Left lobe of liver (tissue), 2 donors: ENCODE measurements around the gene KLF15. TPM values are rescaled to one million over a fixed set of nuclear protein-coding genes. Genes with fewer than 3 reads are reported as not detected.

Source experiments
- ATAC-seq: fragments of 200-7000 bp; cut with Tn5 transposase; one replicate; pipeline ENCODE4 v1.9.1; 2020; ENCODE audit warnings: mild to moderate bottlenecking, moderate library complexity
- DNase-seq: peaks from one replicate; pipeline ENCODE4 v3.0.0-alpha.2; 2020; ENCODE audit warnings: low spot score
- total RNA-seq: library from RNA; stranded (reverse); gene quantifications from one replicate; pipeline ENCODE4 v1.2.1, GENCODE V29; 2021
- donor health status: DM: no; HTN: no; CAD: no; lungs with moderate emphysema.
- donor health status: DM: no; HTN: yes; CAD: no.

The KLF15 gene
- total RNA-seq, 1 donor from 2014 or later, result 105 TPM

DNA sequence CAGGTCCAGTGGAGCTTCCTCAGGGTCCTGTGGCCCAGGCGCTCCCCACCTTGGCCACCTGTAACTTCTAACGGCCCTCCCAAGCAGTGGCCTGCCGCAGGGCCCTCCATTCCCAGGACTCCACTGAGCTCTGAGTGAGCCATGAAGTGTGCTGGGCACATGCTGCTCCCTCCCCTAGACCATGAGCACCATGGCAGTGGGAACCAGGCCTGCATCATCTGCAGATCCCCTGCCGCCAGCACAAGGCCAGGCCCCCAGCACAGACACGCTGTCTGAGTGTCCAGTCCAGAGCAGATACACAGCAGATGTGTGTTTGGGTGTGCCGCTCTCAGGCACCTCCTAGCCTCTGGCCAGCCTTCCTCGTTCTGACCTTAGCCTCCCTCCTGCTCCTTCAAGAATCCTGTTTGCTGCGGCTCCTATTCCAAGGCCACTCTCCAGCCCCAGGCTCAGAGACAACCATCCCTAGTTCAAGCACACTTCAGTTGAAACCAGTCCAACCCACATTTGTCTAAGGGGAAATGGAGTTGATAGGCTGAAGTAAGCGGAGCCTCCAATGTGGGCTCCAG lies 7.0 kb upstream of the KLF15 start:
- ATAC-seq (no peak), DNase-seq (peak; percentile 36)

DNA sequence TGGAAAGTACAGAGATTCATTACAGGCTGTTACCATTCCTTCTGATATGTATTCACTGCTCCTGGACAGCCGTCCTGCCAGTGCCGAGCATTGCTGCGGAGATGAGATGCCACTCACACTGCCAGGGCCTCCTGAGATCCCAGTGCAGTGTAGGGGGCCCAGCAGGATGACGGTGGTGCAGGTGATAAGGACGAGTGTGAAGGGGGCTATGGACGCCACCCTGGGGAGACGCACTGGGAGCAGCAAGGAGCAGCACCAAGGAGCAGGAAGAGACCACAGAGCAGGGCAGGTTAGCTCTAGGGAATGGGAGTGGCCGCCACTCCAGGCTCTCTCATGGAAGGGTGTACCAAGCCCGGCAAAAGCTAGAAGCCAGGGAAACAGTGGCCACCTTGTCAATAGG lies 4.0 kb upstream of the KLF15 start:
- DNase-seq, result peak; percentile 27
- no peak for ATAC-seq

DNA sequence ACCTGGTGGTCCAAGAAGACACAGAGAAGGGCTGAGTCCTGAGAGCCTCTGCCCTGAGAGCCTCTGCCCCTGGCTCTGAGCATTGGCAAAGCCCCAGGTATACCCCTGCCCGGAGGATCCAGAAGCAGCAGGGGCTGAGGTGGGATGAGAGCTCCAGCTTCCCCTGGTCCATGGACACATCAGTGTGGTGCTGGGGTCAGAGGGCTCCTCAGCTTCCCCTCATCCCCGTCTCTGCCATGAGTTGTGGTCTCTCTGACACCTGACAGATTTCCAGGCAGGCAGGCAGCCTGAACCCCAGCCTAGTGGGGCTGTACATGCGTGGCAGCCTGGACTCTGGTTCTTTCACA lies 3.5 kb upstream of the KLF15 start:
- ATAC-seq (no peak), DNase-seq (peak; percentile 41)

DNA sequence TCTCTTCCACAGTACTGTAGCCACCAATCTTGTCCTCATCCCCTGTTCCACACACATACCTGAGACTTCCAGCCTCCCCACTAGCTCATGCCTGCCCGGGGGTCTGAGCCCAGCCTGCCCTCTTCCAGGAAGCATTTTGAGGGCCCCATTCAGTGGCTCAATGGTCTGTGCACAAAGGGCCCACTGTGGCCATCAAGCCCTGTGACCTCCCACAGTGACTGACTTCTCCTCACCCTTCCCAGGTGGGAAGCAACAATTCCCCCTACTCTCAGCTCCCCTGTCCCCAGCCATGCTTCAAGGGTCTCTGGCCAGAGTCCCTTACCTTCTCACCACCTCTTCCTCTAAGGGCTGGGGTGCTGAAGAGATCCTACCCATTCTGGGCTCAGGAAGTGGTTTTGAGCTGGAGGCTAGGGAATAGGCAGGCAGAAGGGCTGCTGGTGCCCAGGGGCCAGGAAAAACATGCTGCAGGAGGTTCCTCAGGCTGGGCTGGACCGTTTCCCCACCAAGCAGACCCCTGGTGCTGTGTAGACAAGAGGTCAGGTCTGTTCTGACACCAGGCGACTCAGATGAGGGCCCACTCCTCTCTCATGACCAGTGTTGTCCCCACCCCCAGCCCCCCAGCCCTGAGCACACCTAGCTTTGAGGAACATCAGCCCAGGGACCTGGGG lies 3.0 kb upstream of the KLF15 start:
- ATAC-seq, result no peak
- DNase-seq, result peak; percentile 29

DNA sequence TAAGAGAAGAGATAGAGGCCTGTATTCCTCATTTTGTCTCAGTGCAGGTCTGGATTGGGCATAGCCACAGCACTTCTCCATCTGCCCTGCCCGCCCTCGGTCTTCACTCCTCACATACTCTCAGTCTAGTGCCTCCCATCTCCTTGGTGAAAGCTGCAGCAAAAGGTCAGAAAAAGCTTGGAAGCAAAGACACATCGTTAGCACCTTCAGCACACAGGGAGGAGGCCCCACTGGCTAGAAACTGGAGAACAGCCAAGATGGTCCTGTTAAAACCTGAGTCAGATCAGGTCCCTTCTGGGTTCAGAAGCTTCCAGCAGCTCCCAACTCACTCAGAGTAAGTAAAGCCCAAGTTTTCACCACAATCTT lies 1.6 kb upstream of the KLF15 start:
- DNase-seq, result no peak
- ATAC-seq, result no peak

DNA sequence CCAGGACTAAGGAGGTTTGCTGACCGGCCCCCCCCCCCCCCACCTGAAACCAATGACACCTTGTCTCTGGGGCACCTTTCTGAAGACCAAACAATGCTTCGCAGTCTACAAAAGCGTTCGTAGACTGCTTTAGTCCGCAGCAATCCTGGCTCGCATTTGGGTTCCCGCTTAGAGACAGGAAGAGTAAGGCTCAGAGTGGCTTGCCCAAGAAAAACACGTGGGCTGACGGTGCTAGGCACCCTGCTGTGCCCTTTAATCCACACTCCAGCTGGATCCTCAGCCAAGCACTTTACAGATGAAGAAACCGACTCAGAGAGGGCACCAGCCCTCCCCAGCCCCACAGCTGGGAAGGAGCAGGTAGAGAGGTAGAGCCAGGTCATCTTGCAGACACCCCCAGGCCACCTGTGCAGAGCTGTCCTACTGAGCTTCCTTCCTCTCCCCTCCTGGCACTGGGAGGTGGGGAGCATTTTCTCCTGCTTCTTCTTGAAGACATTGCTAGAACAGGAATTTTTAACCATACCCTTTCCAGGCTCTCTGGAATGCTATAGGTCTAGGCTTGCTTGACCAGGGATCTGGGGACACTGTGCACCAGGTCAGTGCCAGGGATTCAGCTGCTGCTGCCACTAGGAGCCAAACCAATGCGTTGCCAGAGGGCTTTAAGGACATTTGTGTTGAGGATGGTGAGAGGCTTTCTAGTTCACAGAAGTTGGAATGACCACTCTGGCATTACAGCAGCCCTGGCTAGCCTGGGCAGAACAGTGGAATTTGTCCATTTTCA lies 1.0 kb upstream of the KLF15 start:
- ATAC-seq, result peak; percentile 35
- DNase-seq, result peak; percentile 89

DNA sequence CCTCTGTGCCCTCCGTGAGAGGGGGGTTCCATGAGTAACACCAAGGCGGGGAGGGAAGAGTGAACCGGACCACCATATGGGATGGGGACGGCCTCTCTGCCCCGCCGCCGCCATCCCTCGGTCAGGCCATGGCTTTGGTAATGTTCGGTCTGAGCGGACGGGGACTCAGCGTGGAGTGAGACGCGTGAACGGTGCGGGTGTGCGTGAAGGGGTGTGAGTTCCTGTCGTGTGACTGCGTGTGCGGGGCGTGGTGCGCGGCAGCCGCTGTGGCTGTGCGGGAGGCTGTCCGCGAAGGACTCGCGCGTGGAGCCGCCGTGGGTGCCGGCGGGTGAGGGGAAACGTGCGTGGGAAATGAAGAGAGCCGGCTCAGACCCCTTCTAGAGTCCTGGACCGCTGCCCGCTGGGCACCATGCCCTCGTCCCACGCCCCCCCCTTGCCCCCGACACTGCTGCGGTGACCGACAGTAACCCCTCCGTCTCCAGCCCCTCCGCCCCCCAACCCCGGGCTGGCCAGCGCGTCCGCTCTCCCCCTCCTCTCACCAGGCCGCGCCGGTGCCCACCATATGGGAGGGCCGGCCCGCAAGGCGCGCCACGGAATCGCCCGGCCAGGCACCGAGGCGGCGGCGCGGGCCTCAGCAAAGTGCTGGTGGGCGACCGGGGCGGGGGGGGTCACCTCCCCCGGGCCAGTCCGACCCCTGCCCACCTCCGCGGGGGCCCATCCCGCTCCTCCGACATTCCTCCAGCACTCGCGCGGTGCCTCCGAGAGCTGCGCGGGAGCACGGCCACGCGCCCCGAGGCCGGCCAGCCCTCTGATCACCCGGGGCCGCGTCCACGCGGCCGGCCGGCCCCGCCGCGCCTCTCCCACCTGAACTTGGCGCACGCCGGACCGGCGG lies 589 bp downstream of the KLF15 start:
- ATAC-seq, result peak; percentile 9
- peak; percentile 78 for DNase-seq

DNA sequence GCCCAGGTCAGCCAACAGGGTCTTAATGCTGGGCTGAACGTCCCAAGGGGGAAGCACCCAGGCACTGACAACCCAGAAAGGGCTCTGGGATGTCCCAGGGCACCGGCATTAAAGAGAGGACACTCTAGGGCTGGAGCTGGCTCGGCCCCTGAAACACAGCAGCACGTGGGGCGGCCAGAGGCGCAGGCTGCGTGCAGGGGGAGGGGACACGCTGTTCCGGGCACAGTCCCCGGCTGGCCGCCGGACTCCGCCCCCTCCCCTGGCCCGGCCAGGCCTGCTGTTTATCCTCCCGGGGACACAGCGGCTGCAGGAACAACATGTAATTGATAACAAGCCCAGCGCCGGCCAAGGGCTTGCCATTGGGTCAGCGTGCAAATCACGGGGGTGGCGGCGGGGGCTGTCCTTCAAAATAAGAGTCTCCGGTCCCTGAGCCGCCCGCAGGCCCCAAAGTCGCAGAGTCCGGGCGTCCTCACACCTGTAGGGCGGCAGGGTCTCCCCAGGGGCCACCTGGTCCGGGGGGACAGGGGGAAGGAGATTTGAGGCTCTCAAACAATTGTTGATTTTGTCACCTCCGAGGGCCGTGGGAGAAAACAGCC lies 1.3 kb downstream of the KLF15 start:
- ATAC-seq, result peak; percentile 51
- peak; percentile 98 for DNase-seq

DNA sequence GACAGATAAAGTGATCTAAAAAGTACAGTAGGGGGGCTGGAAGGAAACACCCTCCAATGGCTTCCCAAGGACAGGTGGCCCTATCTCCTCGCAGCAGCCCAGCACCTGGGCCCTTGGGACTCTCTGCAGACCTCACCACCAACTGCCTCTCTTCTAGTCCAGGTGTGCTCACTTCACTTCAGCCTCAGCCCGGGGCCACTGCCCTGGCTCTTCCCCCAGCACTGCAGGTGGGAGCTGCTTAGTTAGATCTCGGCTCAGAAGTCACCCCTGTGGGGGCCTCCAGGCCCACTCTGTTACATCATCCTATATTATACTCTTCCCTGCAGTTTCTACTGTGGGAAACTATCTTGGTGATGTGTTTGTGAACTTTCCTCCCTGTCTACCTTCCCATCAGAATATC lies 2.0 kb downstream of the KLF15 start:
- DNase-seq (no peak), ATAC-seq (no peak)

DNA sequence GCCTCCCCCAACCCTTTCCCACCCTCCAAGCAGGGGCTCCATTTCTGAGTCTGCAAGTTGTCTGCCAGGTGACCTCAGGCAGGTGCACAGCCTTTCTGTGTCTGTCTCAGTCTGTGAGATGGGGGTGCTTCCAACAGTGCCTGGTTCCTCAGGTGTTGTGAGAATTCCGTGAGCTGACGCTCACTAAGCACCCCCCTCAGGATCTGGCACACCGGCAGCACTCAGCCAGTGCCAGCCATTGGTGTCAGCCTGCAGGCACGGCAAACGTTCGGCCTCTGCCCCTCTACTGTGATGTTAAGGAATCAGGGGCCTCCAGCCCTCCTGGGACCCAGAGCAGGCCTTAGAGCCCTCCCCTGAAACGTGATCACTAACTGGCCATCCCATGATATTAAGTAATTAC lies 2.4 kb downstream of the KLF15 start:
- peak; percentile 75 for DNase-seq
- peak; percentile 5 for ATAC-seq

DNA sequence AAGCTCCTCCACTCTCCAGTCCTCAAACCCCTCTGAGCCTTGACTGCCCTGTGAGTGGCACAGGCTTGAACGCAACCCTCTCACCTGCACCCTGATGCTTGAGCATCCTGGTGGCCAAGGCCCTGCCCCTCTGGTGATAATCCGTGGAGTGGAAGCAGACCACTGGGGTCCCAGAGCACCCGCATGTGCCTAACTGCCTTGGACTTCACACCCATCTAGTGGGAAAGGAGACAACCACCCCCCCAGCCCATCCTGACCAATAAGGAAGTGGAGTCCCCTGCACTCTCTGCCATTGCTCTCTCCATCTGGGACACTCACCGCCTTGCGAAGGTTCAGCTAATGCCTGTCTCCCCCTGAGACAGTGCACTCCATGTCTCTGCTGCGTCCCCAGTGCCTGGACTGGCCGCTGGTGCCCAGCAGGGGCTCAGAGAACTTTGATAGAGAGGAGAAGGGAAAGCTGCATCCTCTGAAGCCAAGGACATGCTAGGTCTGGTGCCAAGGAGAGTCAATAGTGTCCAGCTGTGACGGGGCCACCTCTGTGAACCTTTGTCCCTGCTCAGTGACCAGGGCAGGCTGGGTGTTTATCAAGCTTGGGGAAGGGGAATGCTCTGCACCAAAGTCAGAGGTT lies 3.4 kb downstream of the KLF15 start:
- peak; percentile 36 for ATAC-seq

DNA sequence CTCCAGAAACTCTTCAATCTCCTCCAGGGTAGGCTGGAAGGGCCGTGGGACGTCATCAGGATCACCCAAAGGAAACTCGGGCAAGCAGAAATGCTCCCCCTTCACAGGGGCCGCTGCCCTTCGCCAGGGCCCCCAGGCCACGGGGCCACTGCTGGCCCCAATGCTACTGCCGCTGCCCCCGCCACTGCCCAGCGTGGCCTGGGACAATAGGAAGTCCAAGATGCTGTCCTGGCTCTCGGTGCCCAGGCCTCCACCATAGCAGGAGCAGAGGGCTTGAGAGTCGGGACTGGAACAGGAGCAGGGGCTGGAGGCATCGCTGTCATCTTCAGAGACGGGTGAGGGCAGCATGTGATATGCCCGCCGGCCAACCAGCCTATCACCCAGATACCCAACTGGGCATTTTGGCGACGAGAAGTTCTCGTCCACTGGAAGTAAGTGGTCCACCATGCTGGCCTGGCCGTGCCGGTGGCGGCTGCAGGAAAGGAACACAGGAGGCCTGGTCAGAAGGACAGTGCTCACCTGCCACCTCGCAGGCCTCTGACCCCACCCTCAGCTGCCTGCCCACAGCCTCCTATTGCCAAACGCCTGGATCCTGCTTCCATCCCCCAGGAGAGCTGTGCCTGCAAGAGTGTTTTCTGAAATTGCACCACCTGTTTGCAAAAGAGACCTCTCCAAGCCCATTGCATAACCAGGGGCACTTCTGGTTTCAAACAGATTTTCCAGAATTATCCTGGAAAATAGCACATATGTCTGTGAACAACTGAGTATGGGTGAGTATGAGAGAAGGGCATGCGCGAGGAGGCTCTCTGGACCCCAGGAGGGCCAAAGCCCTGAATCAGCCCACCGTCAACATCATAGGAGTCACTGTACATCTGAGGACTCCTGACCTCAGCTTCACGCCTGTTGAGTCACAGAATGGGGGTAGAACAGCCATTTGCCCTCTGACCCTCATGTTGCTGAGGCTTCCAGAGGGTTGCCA lies 4.4 kb downstream of the KLF15 start:
- DNase-seq (peak; percentile 92), ATAC-seq (peak; percentile 30)

More for the DNA sequence above, 3.4 kb downstream of the KLF15 start:
- DNase-seq, result peak; percentile 92

DNA sequence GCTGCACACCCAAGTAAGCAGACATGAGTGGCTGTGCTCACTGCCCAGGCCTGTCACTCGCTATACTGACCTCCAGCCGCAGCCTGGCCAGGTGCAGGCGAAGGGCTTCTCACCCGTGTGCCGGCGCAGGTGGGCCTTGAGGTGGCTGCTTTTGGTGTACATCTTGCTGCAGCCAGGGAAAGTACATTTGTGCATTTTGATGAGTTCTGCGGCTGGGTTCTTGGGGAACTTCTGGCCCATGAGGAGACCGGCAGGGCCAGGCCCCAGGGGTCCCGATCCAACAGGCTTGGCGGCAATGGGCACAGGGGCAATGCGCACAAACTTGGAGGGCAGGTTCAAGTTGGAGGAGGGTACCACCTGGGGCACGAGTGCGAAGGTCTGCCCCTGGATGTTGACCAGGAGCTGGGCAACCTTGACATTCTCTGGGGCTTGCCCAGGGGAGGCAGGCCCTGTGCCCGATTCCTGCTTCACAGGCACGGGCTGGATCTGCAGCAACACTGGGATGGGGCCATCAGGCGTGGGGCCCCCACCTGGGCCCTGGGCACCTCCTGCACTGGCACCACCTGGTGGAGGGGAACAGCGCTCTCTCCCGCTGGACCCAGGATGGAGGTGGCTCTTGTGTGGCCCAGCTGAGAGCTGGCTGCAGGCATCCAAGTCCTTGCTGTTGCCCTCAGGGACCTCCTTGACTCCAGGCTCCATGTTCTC lies 5.3 kb downstream of the KLF15 start:
- DNase-seq (peak; percentile 58), ATAC-seq (no peak)

DNA sequence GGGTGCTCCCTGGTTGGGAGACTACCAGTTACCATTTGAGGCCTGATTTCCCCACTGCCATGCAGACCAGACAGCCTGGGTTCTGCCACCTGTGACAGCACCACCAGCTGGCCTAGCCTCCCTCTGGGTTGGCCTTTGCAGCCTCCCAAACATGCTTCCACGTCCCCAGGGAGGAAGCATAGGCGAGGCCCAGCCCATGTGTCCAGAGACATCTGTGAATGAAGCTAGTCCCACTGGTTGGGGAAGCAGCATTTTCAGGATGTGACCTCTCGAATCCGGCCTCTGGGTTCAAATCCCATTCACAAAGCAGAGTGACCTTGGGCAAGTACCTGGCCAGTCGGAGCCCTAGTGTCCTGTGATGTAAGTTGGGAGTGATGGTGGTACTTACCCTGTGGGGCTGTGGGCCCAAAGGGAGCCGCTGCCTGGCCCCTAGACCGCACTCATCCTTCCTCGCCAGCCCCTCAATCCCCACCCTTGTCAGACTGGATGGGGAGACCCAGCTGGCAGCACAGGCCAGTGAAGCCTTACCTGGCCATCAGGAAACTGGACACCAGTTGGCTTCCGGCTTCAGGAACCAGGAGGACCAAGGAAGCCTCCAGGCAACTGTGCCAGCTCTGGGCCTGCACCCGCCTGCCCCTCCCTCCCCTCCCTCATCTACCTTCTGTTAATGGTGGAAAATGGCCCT lies 6.0 kb downstream of the KLF15 start:
- no peak for ATAC-seq
- peak; percentile 46 for DNase-seq

DNA sequence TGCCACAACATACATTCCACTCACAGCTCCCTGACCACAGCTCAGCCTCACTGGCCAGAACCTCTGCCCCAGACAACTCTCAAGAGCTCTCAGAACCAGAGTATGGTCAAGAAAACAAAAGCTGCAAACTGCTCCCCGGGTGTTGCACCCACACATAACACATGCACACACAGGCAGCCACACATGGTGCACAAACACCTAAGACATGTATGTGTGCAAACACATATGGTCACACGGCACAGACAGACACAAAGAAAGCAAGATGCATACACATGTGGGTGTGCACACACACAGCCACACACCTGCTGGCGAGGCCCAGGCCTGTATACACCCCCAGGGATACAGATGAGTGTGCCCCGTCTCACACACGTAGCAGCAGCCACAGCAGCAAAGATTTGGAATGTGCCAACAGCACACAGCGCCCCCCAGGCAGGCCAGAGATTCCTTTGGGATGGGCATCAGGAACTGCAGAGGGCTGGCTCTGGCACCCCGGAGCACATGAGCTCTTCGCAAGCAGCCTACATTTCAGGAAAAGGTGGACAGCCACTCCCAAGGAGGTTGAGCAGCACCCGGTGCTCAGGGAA lies 6.6 kb downstream of the KLF15 start:
- ATAC-seq (no peak), DNase-seq (peak; percentile 46)

DNA sequence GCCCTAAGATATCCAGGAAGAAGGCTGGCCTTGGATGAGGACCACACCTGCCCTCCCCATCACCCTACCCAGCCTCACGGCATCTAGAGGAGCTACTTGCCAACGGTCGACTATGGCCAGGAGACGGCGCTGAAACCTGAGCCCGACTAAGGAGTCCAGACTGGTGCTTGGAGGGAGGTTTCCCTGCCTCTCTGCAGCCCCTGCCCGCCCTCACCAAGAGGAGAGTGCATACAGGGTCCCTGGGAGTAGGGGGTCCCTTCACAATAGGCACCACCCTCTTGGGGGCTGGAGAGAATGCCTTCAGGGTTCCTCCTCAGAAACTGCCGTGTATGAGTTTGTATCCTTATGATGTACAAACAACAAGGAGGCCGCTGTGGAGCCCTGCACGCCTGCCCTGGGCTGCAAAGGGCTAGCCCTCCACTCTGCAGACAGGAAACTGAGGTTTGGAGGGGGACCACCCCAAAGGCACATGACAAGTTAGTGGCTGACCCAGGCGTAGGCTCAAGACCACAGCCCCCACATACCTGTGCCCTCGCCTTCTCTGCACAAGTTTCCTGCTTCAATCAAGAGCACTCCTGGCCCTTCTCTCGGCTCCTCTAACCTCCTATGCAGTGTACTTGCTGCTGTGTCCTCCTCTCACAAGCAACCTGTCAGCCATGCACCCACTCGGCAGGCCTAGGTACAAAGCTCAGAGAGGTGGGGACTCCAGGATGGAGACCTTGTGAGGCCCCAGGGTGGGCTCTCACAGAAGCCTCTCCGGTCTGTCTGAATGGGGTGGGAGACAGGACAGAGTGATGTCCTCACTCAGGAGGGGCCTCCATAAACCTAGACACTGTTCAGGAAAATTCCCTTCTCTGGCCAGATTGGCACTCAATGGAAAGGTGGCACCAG lies 7.4 kb downstream of the KLF15 start:
- peak; percentile 2 for ATAC-seq
- peak; percentile 46 for DNase-seq

DNA sequence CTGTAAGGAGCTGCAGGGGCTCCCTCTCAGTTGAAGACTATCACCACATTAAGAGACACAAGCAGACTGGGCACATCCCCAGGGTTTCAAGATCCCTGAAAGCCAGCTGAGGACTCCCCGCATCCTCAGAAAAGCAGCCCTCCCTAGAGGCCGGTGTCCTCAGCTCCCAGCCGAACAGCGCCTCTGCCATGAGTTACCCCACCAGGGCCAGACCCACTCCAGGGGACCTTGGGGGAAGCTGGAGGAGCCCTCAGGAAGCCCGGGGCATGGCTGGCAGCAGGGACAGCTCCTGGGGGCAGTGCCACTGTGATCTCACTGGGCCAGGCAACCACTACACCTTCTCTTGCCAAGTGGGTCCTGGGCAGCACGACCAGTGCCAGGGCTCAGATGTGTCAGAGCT lies 8.1 kb downstream of the KLF15 start:
- DNase-seq (peak; percentile 48), ATAC-seq (no peak)
